HepG2 (cell line): ENCODE measurements around the gene ELP2. TPM values are rescaled to one million over a fixed set of nuclear protein-coding genes. Genes with fewer than 3 reads are reported as not detected.
A peak's percentile ranks its signal among the peaks of the same experiment; 100 is the strongest.

Experiments used
- EEA1 ChIP-seq: sonication (generic); formaldehyde crosslinking; IDR thresholded peaks from 2 replicates; pipeline ENCODE4 v1.5.1; 2020; ENCODE audit warnings: mild to moderate bottlenecking, missing genetic modification reagents, borderline replicate concordance
- HDAC6 ChIP-seq: fragments of 200-600 bp; sonication (generic); IDR thresholded peaks from 2 replicates; pipeline ENCODE4 v1.7.0; 2017; ENCODE audit warnings: mild to moderate bottlenecking, antibody characterized with exemption, low read length, low read depth
- MBD4 ChIP-seq: IDR thresholded peaks from 2 replicates; pipeline ENCODE4 v1.6.1; 2012; ENCODE audit warnings: low read length, inconsistent platforms, borderline replicate concordance
- POLR2G ChIP-seq: fragments of 200-400 bp; formaldehyde crosslinking; IDR thresholded peaks from 2 replicates; pipeline ENCODE4 v1.6.1; 2018; ENCODE audit warnings: mild to moderate bottlenecking, low read depth, low read length, moderate library complexity
- REXO4 ChIP-seq: sonication (generic); formaldehyde crosslinking; IDR thresholded peaks from 2 replicates; pipeline ENCODE4 v1.8.0; 2022; ENCODE audit warnings: missing genetic modification reagents, mild to moderate bottlenecking, borderline replicate concordance
- RXRB ChIP-seq: IDR thresholded peaks from 2 replicates; pipeline ENCODE4 v1.6.1; 2016; ENCODE audit warnings: borderline replicate concordance, missing genetic modification reagents, missing compliant biosample characterization
- U2AF1 ChIP-seq: fragments of 200-400 bp; formaldehyde crosslinking; optimal IDR thresholded peaks from 2 replicates; pipeline ENCODE3; 2017; ENCODE audit warnings: mild to moderate bottlenecking, low read depth, low read length
- ZFYVE20 ChIP-seq: sonication (generic); formaldehyde crosslinking; IDR thresholded peaks from 2 replicates; pipeline ENCODE4 v1.8.0; 2023; ENCODE audit warnings: low read depth, mild to moderate bottlenecking, moderate library complexity, missing genetic modification reagents, borderline replicate concordance
- ZNF274 ChIP-seq: sonication (generic); formaldehyde crosslinking; IDR thresholded peaks from 2 replicates; pipeline ENCODE4 v1.5.1; 2020; ENCODE audit warnings: mild to moderate bottlenecking, missing genetic modification reagents
- ZNF317 ChIP-seq: sonication (generic); formaldehyde crosslinking; IDR thresholded peaks from 2 replicates; pipeline ENCODE4 v1.5.0; 2020; ENCODE audit warnings: mild to moderate bottlenecking, missing genetic modification reagents
- ZNF354B ChIP-seq: sonication (generic); formaldehyde crosslinking; IDR thresholded peaks from 2 replicates; pipeline ENCODE4 v1.8.0; 2022; ENCODE audit warnings: mild to moderate bottlenecking, missing genetic modification reagents
- ZNF510 ChIP-seq: sonication (generic); formaldehyde crosslinking; IDR thresholded peaks from 2 replicates; pipeline ENCODE4 v1.4.0; 2020; ENCODE audit warnings: low read depth, mild to moderate bottlenecking, missing genetic modification reagents
- ZNF616 ChIP-seq: sonication (generic); formaldehyde crosslinking; IDR thresholded peaks from 2 replicates; pipeline ENCODE4 v1.5.0; 2020; ENCODE audit warnings: low read depth, mild to moderate bottlenecking, missing genetic modification reagents
- ZNF644 ChIP-seq: IDR thresholded peaks from 2 replicates; pipeline ENCODE4 v1.6.1; 2016; ENCODE audit warnings: low read depth
- ZNF713 ChIP-seq: sonication (generic); formaldehyde crosslinking; IDR thresholded peaks from 2 replicates; pipeline ENCODE4 v1.4.0; 2020; ENCODE audit warnings: mild to moderate bottlenecking, missing genetic modification reagents
- ZNF772 ChIP-seq: sonication (generic); formaldehyde crosslinking; IDR thresholded peaks from 2 replicates; pipeline ENCODE4 v1.5.0; 2020; ENCODE audit warnings: mild to moderate bottlenecking, missing genetic modification reagents
- ZNF780A ChIP-seq: sonication (generic); formaldehyde crosslinking; IDR thresholded peaks from 2 replicates; pipeline ENCODE4 v1.8.0; 2022; ENCODE audit warnings: mild to moderate bottlenecking, missing genetic modification reagents, moderate library complexity
- ZSCAN30 ChIP-seq: sonication (generic); formaldehyde crosslinking; IDR thresholded peaks from 2 replicates; pipeline ENCODE4 v1.5.0; 2020; ENCODE audit warnings: mild to moderate bottlenecking, missing genetic modification reagents
- polyA plus RNA-seq, 8 experiments: library from polyadenylated mRNA; depleted of rRNA in 3 of 8; stranded (reverse) in 7 of 8; unstranded in 1 of 8; fragments of >200 nt; fragmentation: Illumina TruSeq in 4 of 8; extraction: Trizol in 4 of 8; gene quantifications; 2 replicates each; pipeline versions ENCODE4 v1.2.1 to v1.2.3, GENCODE V29; 2011 to 2016; ENCODE audit warnings: low read depth in 4 of 8, missing spikeins in 1 of 8, mixed read lengths in 1 of 8; ENCODE audit not compliant: insufficient read depth in 1 of 8
- total RNA-seq, 5 experiments: library from RNA; depleted of rRNA; stranded (reverse); fragments of >200 nt; fragmentation: Illumina TruSeq; extraction: Trizol; gene quantifications; 2 replicates each; pipeline ENCODE4 v1.2.3, GENCODE V29; 2016; ENCODE audit warnings: low read depth in 1 of 5
- TF ChIP-seq, protein P1 (sequence below): IDR thresholded peaks from 2 replicates; pipeline ENCODE4 v1.6.1; 2016; ENCODE audit warnings: control low read depth
- TF ChIP-seq, protein P2 (sequence below): sonication (generic); formaldehyde crosslinking; IDR thresholded peaks from 2 replicates; pipeline ENCODE4 v1.4.0; 2020; ENCODE audit warnings: missing genetic modification reagents
- TF ChIP-seq, protein P3 (sequence below): sonication (generic); formaldehyde crosslinking; conservative IDR thresholded peaks from 2 replicates; pipeline ENCODE4 v1.8.0; 2022; ENCODE audit warnings: missing genetic modification reagents
- TF ChIP-seq, protein P4 (sequence below): sonication (generic); formaldehyde crosslinking; IDR thresholded peaks from 2 replicates; pipeline ENCODE4 v1.5.0; 2020; ENCODE audit warnings: missing genetic modification reagents

The ELP2 gene
- total and polyA plus RNA-seq, 2 of the 13 experiments (the other 11 are each of a cell fraction or from before 2014, with no cell fraction given) = 98.7 to 100 TPM

DNA sequence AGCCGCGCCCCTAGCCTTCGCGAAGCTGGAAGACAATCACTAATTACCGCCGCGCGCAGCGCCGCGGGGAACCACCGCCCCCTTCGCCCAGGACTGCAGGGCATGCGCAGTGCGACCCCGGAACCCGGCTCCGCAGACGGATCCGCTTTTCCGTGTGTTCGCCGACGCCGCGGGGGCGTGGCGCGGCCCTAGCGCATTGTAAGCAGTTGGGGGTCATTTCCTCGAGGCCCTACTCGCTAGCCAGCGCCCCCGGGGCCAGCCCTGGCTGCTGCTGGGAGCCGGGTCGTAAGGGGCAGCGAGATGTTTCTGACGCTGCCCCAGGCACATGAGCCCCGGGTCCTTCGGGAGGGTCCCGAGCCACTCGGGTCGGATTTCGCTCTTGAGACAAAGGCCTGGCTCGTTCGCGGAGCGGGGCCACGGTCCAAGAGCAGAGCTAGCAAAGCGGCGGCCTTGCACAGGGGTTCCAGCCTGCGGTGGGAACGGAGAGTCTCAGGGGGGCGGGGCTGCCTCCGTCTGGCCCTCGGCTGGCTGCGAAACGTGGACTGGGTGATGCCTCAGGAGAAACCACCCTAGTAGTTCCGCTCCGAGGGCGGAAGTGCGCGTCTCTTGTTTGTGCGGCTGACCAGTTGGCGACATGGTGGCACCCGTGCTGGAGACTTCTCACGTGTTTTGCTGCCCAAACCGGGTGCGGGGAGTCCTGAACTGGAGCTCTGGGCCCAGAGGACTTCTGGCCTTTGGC, at the start of gene ELP2, which contains the start of gene SLC39A6 (continued):
- TF ChIP-seq, protein P1, sequence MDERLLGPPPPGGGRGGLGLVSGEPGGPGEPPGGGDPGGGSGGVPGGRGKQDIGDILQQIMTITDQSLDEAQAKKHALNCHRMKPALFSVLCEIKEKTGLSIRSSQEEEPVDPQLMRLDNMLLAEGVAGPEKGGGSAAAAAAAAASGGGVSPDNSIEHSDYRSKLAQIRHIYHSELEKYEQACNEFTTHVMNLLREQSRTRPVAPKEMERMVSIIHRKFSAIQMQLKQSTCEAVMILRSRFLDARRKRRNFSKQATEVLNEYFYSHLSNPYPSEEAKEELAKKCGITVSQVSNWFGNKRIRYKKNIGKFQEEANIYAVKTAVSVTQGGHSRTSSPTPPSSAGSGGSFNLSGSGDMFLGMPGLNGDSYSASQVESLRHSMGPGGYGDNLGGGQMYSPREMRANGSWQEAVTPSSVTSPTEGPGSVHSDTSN = no peak
- 0 out of 2 replicates have a peak, but pooled peaks have one; percentile 26 for TF ChIP-seq ZFYVE20 (CRISPR knock-in tag)
- peak; percentile 33 for TF ChIP-seq RXRB
- peak; percentile 67; the same call in 1 of the 2 replicates for TF ChIP-seq ZNF780A (CRISPR knock-in tag)
- TF ChIP-seq MBD4 = no peak
- TF ChIP-seq POLR2G = peak; percentile 84
- TF ChIP-seq, protein P2, sequence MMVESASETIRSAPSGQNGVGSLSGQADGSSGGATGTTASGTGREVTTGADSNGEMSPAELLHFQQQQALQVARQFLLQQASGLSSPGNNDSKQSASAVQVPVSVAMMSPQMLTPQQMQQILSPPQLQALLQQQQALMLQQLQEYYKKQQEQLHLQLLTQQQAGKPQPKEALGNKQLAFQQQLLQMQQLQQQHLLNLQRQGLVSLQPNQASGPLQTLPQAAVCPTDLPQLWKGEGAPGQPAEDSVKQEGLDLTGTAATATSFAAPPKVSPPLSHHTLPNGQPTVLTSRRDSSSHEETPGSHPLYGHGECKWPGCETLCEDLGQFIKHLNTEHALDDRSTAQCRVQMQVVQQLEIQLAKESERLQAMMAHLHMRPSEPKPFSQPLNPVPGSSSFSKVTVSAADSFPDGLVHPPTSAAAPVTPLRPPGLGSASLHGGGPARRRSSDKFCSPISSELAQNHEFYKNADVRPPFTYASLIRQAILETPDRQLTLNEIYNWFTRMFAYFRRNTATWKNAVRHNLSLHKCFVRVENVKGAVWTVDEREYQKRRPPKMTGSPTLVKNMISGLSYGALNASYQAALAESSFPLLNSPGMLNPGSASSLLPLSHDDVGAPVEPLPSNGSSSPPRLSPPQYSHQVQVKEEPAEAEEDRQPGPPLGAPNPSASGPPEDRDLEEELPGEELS (CRISPR knock-in tag) = peak; percentile 49; the same call in 1 of the 2 replicates
- no peak for TF ChIP-seq REXO4 (CRISPR knock-in tag)
- TF ChIP-seq, protein P3, sequence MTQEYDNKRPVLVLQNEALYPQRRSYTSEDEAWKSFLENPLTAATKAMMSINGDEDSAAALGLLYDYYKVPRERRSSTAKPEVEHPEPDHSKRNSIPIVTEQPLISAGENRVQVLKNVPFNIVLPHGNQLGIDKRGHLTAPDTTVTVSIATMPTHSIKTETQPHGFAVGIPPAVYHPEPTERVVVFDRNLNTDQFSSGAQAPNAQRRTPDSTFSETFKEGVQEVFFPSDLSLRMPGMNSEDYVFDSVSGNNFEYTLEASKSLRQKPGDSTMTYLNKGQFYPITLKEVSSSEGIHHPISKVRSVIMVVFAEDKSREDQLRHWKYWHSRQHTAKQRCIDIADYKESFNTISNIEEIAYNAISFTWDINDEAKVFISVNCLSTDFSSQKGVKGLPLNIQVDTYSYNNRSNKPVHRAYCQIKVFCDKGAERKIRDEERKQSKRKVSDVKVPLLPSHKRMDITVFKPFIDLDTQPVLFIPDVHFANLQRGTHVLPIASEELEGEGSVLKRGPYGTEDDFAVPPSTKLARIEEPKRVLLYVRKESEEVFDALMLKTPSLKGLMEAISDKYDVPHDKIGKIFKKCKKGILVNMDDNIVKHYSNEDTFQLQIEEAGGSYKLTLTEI (CRISPR knock-in tag) = no peak
- TF ChIP-seq, protein P4, sequence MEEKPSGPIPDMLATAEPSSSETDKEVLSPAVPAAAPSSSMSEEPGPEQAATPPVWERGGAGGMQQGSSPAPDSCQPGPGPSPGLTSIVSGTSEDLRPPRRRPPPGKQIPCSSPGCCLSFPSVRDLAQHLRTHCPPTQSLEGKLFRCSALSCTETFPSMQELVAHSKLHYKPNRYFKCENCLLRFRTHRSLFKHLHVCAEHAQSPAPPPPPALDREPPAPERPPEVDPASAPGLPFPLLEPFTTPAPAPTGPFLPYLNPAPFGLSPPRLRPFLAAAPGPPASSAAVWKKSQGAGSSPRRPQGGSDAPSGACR (CRISPR knock-in tag) = peak; percentile 98
- TF ChIP-seq EEA1 (CRISPR knock-in tag) = 0 out of 2 replicates have a peak, but pooled peaks have one; percentile 69
- no peak for TF ChIP-seq ZNF354B (CRISPR knock-in tag)
- TF ChIP-seq ZNF713 (CRISPR knock-in tag) = no peak
- TF ChIP-seq HDAC6 = no peak
- TF ChIP-seq ZNF772 (CRISPR knock-in tag) = peak; percentile 82
- 0 out of 2 replicates have a peak, but pooled peaks have one; percentile 22 for TF ChIP-seq ZNF644 (CRISPR knock-in tag)
- TF ChIP-seq ZNF616 = 0 out of 2 replicates have a peak, but pooled peaks have one; percentile 61
- peak; percentile 70; the same call in 1 of the 2 replicates for TF ChIP-seq ZNF274 (CRISPR knock-in tag)
- TF ChIP-seq ZNF510 (CRISPR knock-in tag) = no peak; the same call in none of the 2 replicates
- no peak for TF ChIP-seq ZSCAN30 (CRISPR knock-in tag)
- peak; percentile 84 for TF ChIP-seq U2AF1
- no peak for TF ChIP-seq ZNF317
